Endothelial cell of umbilical vein (primary cell): ENCODE data around the gene KIF17. TPM values are rescaled to one million over a fixed set of nuclear protein-coding genes. Genes with fewer than 3 reads are reported as not detected.

ENCODE experiments used
- BruUV-seq: library from RNA; stranded (reverse); fragments of 400-500 nt; replicated peaks from 2 replicates; lab custom pipeline; 2021; lab: Mats Ljungman, UMichigan
- CTCF ChIA-PET: fragments of 300-600, 350-600 bp; sonication (Branson Sonifier 250); formaldehyde crosslinking; loops from one replicate; lab custom pipeline; 2021; ENCODE audit warnings: antibody characterized with exemption, inconsistent platforms; lab: Charles Lee
- POLR2A ChIA-PET: fragments of 300-600, 350-600 bp; sonication (Branson Sonifier 250); formaldehyde crosslinking; loops from one replicate; lab custom pipeline; 2021; ENCODE audit warnings: antibody characterized with exemption, inconsistent platforms; lab: Charles Lee
- DNase-seq: peaks from one replicate; pipeline ENCODE4 v3.0.0-alpha.2; 2011; ENCODE audit warnings: low read depth, low spot score
- FAIRE-seq: peaks from 2 replicates; lab custom pipeline; 2011; peaks lifted over from hg19 to GRCh38; lab: Jason Lieb, UNC
- H2AFZ ChIP-seq: 2 replicates; pipeline ENCODE4 v1.6.0; 2012; ENCODE audit warnings: low read depth, low read length, control low read depth, inconsistent platforms
- H3K27ac ChIP-seq: 2 replicates; pipeline ENCODE4 v1.5.1; 2011; ENCODE audit warnings: low read depth, mild to moderate bottlenecking, control low read depth, low read length, moderate library complexity; ENCODE audit not compliant: insufficient read depth
- H3K27me3 ChIP-seq, 2 experiments: 2 replicates each; pipeline versions ENCODE4 v1.6.0 to v1.6.1; 2011; ENCODE audit warnings: low read length in 2 of 2, mixed read lengths in 1 of 2; ENCODE audit not compliant: control insufficient read depth in 2 of 2, insufficient read depth in 2 of 2
- H3K36me3 ChIP-seq, 2 experiments: 2 replicates in 1 of 2; 3 replicates in 1 of 2; pipeline ENCODE4 v1.5.1; 2011; ENCODE audit warnings: low read length in 2 of 2, mild to moderate bottlenecking in 1 of 2, moderate library complexity in 1 of 2; ENCODE audit not compliant: control insufficient read depth in 2 of 2, insufficient read depth in 2 of 2; ENCODE audit errors: extremely low read depth in 1 of 2
- H3K4me1 ChIP-seq: 3 replicates; pipeline ENCODE4 v1.5.1; 2011; ENCODE audit warnings: mild to moderate bottlenecking, low read length; ENCODE audit not compliant: control insufficient read depth, insufficient read depth; ENCODE audit errors: extremely low read depth
- H3K4me2 ChIP-seq: 2 replicates; pipeline ENCODE4 v1.6.1; 2011; ENCODE audit warnings: low read length, control low read depth, mixed read lengths; ENCODE audit not compliant: insufficient read depth
- H3K4me3 ChIP-seq, 3 experiments: fragments of 200-600 bp in 1 of 3; sonication (generic), shearing (Covaris generic) in 1 of 3; replicated peaks in 1 of 3; 2 replicates each; pipeline ENCODE4 v1.5.1; 2011 to 2016; ENCODE audit warnings: control low read depth in 3 of 3, low read length in 3 of 3, mild to moderate bottlenecking in 2 of 3, inconsistent platforms in 1 of 3, low read depth in 1 of 3, moderate library complexity in 1 of 3; ENCODE audit not compliant: insufficient read depth in 1 of 3
- H3K79me2 ChIP-seq: 2 replicates; pipeline ENCODE4 v1.6.0; 2012; ENCODE audit warnings: low read length, inconsistent platforms; ENCODE audit not compliant: control insufficient read depth, insufficient read depth
- H3K9ac ChIP-seq: replicated peaks from 2 replicates; pipeline ENCODE3; 2011; ENCODE audit warnings: low read length, control low read depth; ENCODE audit not compliant: insufficient read depth; ENCODE audit errors: extremely low read depth
- H3K9me1 ChIP-seq: replicated peaks from 3 replicates; pipeline ENCODE4 v1.6.0; 2011; ENCODE audit warnings: mild to moderate bottlenecking, low read length; ENCODE audit not compliant: control insufficient read depth, insufficient read depth; ENCODE audit errors: extremely low read depth
- H3K9me3 ChIP-seq: replicated peaks from 2 replicates; pipeline ENCODE4 v1.5.1; 2012; ENCODE audit warnings: low read length, inconsistent platforms; ENCODE audit not compliant: control insufficient read depth, insufficient read depth
- H4K20me1 ChIP-seq: replicated peaks from 2 replicates; pipeline ENCODE3; 2011; ENCODE audit warnings: mild to moderate bottlenecking, low read length; ENCODE audit not compliant: control insufficient read depth, insufficient read depth; ENCODE audit errors: extremely low read depth
- EZH2 ChIP-seq: IDR thresholded peaks from 2 replicates; pipeline ENCODE4 v1.6.1; 2012; ENCODE audit warnings: borderline replicate concordance, low read depth, mild to moderate bottlenecking, moderate library complexity, low read length, inconsistent platforms; ENCODE audit not compliant: severe bottlenecking
- FOS ChIP-seq: IDR thresholded peaks from 2 replicates; pipeline ENCODE4 v1.6.1; 2011; ENCODE audit warnings: mild to moderate bottlenecking, low read length, moderate library complexity, borderline replicate concordance; ENCODE audit not compliant: insufficient read depth
- JUN ChIP-seq: IDR thresholded peaks from 2 replicates; pipeline ENCODE4 v1.6.1; 2011; ENCODE audit warnings: borderline replicate concordance, low read depth; ENCODE audit not compliant: insufficient read length, insufficient read depth
- MYC ChIP-seq: IDR thresholded peaks from one replicate; pipeline ENCODE4 v1.6.1; 2011; ENCODE audit warnings: mild to moderate bottlenecking, low read depth, low read length
- POLR2A ChIP-seq: IDR thresholded peaks from 2 replicates; pipeline ENCODE4 v1.6.1; 2012; ENCODE audit warnings: low read depth, mild to moderate bottlenecking, control low read depth, low read length
- dilution Hi-C: fragments of 300-500 bp; cut with MboI; formaldehyde crosslinking; loops from one replicate; pipeline ENCODE4 v1.15.0; 2019; ENCODE audit warnings: low sequenced_read_pairs; ENCODE audit not compliant: extremely low pct_ligation_motif_present
- intact Hi-C: fragments of 100-400 bp; cut with micrococcal nuclease; formaldehyde crosslinking; loops from one replicate; pipeline ENCODE4 v1.10.0; 2022
- polyA plus RNA-seq, 4 experiments: library from polyadenylated mRNA; depleted of rRNA in 3 of 4; stranded (reverse) in 3 of 4; unstranded in 1 of 4; fragments of >200 nt; gene quantifications; 2 replicates each; pipeline versions ENCODE4 v1.2.1 to v1.2.3, GENCODE V29; 2011 to 2012; ENCODE audit warnings: missing spikeins in 1 of 4
- total RNA-seq: library from RNA; stranded (reverse); gene quantifications from 2 replicates; pipeline ENCODE4 v1.2.3, GENCODE V29; 2021
- TF ChIP-seq, protein P1 (sequence below), 2 donors: IDR thresholded peaks; 1 replicate in 1 of 2; 2 replicates in 1 of 2; pipeline ENCODE4 v1.5.1; 2011; ENCODE audit warnings: low read length in 2 of 2, mild to moderate bottlenecking in 2 of 2, moderate library complexity in 2 of 2, control low read depth in 1 of 2, inconsistent platforms in 1 of 2, low read depth in 1 of 2; ENCODE audit not compliant: insufficient read depth in 1 of 2; ENCODE audit errors: extremely low read depth in 1 of 2
- TF ChIP-seq, protein P2 (sequence below): IDR thresholded peaks from 2 replicates; pipeline ENCODE4 v1.6.1; 2011; ENCODE audit not compliant: insufficient read depth, insufficient read length

The KIF17 gene
- total and polyA plus RNA-seq, 2 donors (not counting 3 experiments of a cell fraction or from before 2014, with no cell fraction given): 1.1 to 1.5 TPM

DNA sequence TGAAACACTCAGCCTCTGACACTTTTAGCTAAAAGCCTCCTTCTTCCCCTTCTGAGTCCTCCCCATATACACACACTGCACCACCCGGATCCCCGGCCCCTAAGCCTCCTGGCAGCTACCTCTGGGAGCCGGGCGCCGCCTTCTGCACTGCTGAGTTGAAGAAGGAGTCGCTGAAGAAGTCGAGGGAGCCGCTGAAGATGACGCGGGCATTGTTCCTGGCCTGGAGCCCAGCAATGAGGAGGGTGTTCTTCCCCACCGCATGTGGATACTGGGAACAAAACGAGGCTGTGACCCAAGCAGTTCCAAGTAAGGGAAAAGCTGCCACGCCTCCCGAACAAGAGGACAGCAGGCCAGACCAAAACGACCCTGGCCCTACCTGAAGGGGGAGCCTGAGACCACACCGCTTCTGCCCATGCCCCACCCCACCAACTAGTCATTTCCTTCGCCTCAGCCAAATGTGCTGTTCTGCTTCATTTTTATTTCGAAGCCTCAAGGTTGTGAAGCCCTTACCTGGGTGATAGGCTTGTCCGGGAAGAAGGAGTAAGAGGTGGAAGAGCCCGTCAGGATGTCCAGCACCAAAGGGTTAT lies 63.6 kb downstream of the KIF17 start:
- Histone ChIP-seq H3K27me3 (no peaks in the 10 kb centered on the region), H3K4me1 (no peaks in the 10 kb centered on the region), H3K79me2 (peaks cover 19% of the 10 kb centered on the region), H3K36me3 (peaks cover 19 to 62% of the 10 kb centered on the region in 2 experiments), H3K9ac (no peak overlapping the region), H3K9me3 (no peaks in the 10 kb centered on the region), H3K4me3 (no peak overlapping the region), H3K27ac (no peak overlapping the region), H3K9me1 (no peaks in the 10 kb centered on the region), H3K4me2 (no peak overlapping the region), H2AFZ (no peak overlapping the region), H4K20me1 (no peaks in the 10 kb centered on the region)
- TF ChIP-seq, protein P1, sequence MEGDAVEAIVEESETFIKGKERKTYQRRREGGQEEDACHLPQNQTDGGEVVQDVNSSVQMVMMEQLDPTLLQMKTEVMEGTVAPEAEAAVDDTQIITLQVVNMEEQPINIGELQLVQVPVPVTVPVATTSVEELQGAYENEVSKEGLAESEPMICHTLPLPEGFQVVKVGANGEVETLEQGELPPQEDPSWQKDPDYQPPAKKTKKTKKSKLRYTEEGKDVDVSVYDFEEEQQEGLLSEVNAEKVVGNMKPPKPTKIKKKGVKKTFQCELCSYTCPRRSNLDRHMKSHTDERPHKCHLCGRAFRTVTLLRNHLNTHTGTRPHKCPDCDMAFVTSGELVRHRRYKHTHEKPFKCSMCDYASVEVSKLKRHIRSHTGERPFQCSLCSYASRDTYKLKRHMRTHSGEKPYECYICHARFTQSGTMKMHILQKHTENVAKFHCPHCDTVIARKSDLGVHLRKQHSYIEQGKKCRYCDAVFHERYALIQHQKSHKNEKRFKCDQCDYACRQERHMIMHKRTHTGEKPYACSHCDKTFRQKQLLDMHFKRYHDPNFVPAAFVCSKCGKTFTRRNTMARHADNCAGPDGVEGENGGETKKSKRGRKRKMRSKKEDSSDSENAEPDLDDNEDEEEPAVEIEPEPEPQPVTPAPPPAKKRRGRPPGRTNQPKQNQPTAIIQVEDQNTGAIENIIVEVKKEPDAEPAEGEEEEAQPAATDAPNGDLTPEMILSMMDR (IDR thresholded peaks at IDR 0.05; ENCODE audit: extremely low read depth in 1 of 2, insufficient read depth in 1 of 2, low read depth in 1 of 2, low read length in 2 of 2): no peak
- no peak for TF ChIP-seq MYC
- ChIA-PET POLR2A (no interaction called here), CTCF (no interaction called here)
- dilution Hi-C loops: no loop called here
- FAIRE-seq: no peak
- DNase-seq: no peak
- intact Hi-C loops: no loop called here
- no TSS peak for BruUV-seq

DNA sequence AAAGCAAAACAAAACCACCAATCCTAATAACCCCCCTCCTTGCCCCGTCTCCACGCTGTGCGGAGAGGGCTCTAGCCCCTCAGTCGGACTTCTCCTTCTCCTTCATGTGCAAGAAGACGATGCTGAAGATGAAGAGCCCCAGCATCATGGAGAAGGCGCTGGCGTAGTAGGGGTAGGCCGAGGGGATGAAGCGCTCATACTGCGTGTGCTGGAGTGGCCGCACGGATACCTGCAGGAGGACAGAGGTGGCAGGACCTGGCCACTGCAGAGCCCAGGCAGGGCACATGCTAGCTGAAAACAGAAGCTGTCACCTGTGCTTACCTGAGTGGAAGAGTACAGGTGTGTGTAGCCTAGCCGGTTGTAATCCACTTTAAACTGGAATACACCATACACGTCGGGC lies 65.5 kb downstream of the KIF17 start:
- POLR2A ChIA-PET: no interaction called here
- intact Hi-C loops (no loop called here), dilution Hi-C loops (no loop called here)
- H3K27me3 ChIP-seq: no peaks in the 10 kb centered on the region
- no peak overlapping the region for H3K27ac ChIP-seq
- BruUV-seq: TSS peak; percentile 47
- H3K9ac ChIP-seq: no peak overlapping the region
- no peaks in the 10 kb centered on the region for H3K9me3 ChIP-seq
- CTCF ChIA-PET: no interaction called here
- peaks cover 17 to 62% of the 10 kb centered on the region in 2 experiments for H3K36me3 ChIP-seq
- H3K4me3 ChIP-seq: no peak overlapping the region
- no peaks in the 10 kb centered on the region for H3K9me1 ChIP-seq
- H3K4me2 ChIP-seq: no peak overlapping the region
- TF ChIP-seq FOS: no peak
- no peak for TF ChIP-seq EZH2
- no peak for TF ChIP-seq POLR2A
- TF ChIP-seq JUN: no peak
- TF ChIP-seq, protein P2, sequence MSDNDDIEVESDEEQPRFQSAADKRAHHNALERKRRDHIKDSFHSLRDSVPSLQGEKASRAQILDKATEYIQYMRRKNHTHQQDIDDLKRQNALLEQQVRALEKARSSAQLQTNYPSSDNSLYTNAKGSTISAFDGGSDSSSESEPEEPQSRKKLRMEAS: no peak
- TF ChIP-seq, protein P1 (IDR thresholded peaks at IDR 0.05; ENCODE audit: extremely low read depth in 1 of 2, insufficient read depth in 1 of 2, low read depth in 1 of 2, low read length in 2 of 2): no peak
- no peaks in the 10 kb centered on the region for H3K4me1 ChIP-seq
- peaks cover 4% of the 10 kb centered on the region for H3K79me2 ChIP-seq
- DNase-seq: no peak
- FAIRE-seq: no peak
- no peak overlapping the region for H2AFZ ChIP-seq
- no peaks in the 10 kb centered on the region for H4K20me1 ChIP-seq
